Epidermal melanocyte (primary cell): Measurements from ENCODE around the gene PTPRN2.

Experiments
- DNase-seq: peaks from one replicate; pipeline ENCODE4 v3.0.0; 2011; ENCODE audit warnings: low spot score; ENCODE audit not compliant: insufficient read length

PTPRN2 gene

GRCh38 chr7:157538321-157538720 lies 1049.3 kb downstream of the PTPRN2 start:
- DNase-seq = no peak

GRCh38 chr7:157537056-157537455 lies 1050.6 kb downstream of the PTPRN2 start:
- DNase-seq = no peak

- no peak for DNase-seq
Observed at GRCh38 chr7:157532068-157532467, 1055.6 kb downstream of the PTPRN2 start.

GRCh38 chr7:157529768-157530560 lies 1057.7 kb downstream of the PTPRN2 start:
- DNase-seq = no peak

GRCh38 chr7:157528785-157529341 lies 1058.8 kb downstream of the PTPRN2 start:
- DNase-seq = no peak

- DNase-seq = no peak
Observed at GRCh38 chr7:157527686-157528085, 1059.9 kb downstream of the PTPRN2 start.

GRCh38 chr7:157526913-157527634 lies 1060.5 kb downstream of the PTPRN2 start:
- DNase-seq = no peak

- DNase-seq = no peak
Observed at GRCh38 chr7:157526005-157526912, 1061.4 kb downstream of the PTPRN2 start.

- DNase-seq = no peak
Observed at GRCh38 chr7:157525491-157525915, 1062.1 kb downstream of the PTPRN2 start.

- DNase-seq = no peak
Observed at GRCh38 chr7:157524731-157525130, 1062.9 kb downstream of the PTPRN2 start.

- DNase-seq = no peak
Observed at GRCh38 chr7:157523766-157524421, 1063.7 kb downstream of the PTPRN2 start.

GRCh38 chr7:157523371-157523765 lies 1064.3 kb downstream of the PTPRN2 start:
- no peak for DNase-seq

GRCh38 chr7:157522954-157523353 lies 1064.7 kb downstream of the PTPRN2 start:
- DNase-seq = no peak

- DNase-seq = no peak
Observed at GRCh38 chr7:157522189-157522588, 1065.4 kb downstream of the PTPRN2 start.

- no peak for DNase-seq
Observed at GRCh38 chr7:157521752-157522151, 1065.9 kb downstream of the PTPRN2 start.

GRCh38 chr7:157521061-157521731 lies 1066.4 kb downstream of the PTPRN2 start:
- no peak for DNase-seq

- no peak for DNase-seq
Observed at GRCh38 chr7:157520249-157520648, 1067.4 kb downstream of the PTPRN2 start.

GRCh38 chr7:157519798-157520244 lies 1067.8 kb downstream of the PTPRN2 start:
- no peak for DNase-seq

- DNase-seq = no peak
Observed at GRCh38 chr7:157519246-157519645, 1068.4 kb downstream of the PTPRN2 start.

GRCh38 chr7:157518514-157519175 lies 1069.0 kb downstream of the PTPRN2 start:
- no peak for DNase-seq
